MCF 10A (cell line): Measurements from ENCODE around the gene RPS6KA1. TPM values are rescaled to one million over a fixed set of nuclear protein-coding genes. Genes with fewer than 3 reads are reported as not detected.
A peak's percentile ranks its signal among the peaks of the same experiment; 100 is the strongest.

Source experiments
- BruUV-seq: library from RNA; stranded (reverse); fragments of 400-500 nt; replicated peaks from 2 replicates; lab custom pipeline; 2021; lab: Mats Ljungman, UMichigan
- CTCF ChIA-PET: fragments of 300-600 bp; sonication (Branson Sonifier 250); formaldehyde crosslinking; extraction: SDS; loops from one replicate; lab custom pipeline; 2021; ENCODE audit warnings: antibody characterized with exemption, inconsistent platforms; lab: Yijun Ruan, JAX
- POLR2A ChIA-PET: fragments of 300-600, 350-650 bp; sonication (Branson Sonifier 250); formaldehyde crosslinking; extraction: SDS; loops from one replicate; lab custom pipeline; 2020; ENCODE audit warnings: antibody characterized with exemption, inconsistent platforms; lab: Yijun Ruan, JAX
- DNase-seq: peaks from one replicate; pipeline ENCODE4 v3.0.0-alpha.2; 2018; ENCODE audit not compliant: unreplicated experiment
- H3K27ac Mint-ChIP-seq: one replicate; pipeline ENCODE4 v1.8.0; 2022; ENCODE audit warnings: mild to moderate bottlenecking, low read depth, mixed read lengths; ENCODE audit not compliant: unreplicated experiment
- H3K27me3 Mint-ChIP-seq: one replicate; pipeline ENCODE4 v1.8.0; 2022; ENCODE audit warnings: mixed read lengths; ENCODE audit not compliant: insufficient read depth, unreplicated experiment
- H3K36me3 Mint-ChIP-seq: one replicate; pipeline ENCODE4 v1.8.0; 2022; ENCODE audit warnings: mild to moderate bottlenecking, moderate library complexity, mixed read lengths; ENCODE audit not compliant: insufficient read depth, unreplicated experiment
- H3K4me1 Mint-ChIP-seq: one replicate; pipeline ENCODE4 v1.8.0; 2022; ENCODE audit warnings: mixed read lengths; ENCODE audit not compliant: insufficient read depth, unreplicated experiment
- H3K4me3 Mint-ChIP-seq: one replicate; pipeline ENCODE4 v1.8.0; 2022; ENCODE audit warnings: mild to moderate bottlenecking, moderate library complexity, mixed read lengths; ENCODE audit not compliant: unreplicated experiment
- H3K9me3 Mint-ChIP-seq: one replicate; pipeline ENCODE4 v1.8.0; 2022; ENCODE audit warnings: mixed read lengths; ENCODE audit not compliant: unreplicated experiment
- CTCF ChIP-seq: fragments of 200-600 bp; IDR thresholded peaks from one replicate; pipeline ENCODE4 v1.8.0; 2022; ENCODE audit warnings: antibody characterized with exemption, mild to moderate bottlenecking; ENCODE audit not compliant: unreplicated experiment
- intact Hi-C: fragments of 100-400 bp; cut with micrococcal nuclease; formaldehyde crosslinking; loops from 2 replicates; pipeline ENCODE4 v1.14.1; 2022
- total RNA-seq: library from RNA; stranded (reverse); gene quantifications from 2 replicates; pipeline ENCODE4 v1.2.3, GENCODE V29; 2022

Gene RPS6KA1
- total RNA-seq, 1 experiment from 2014 or later = 43.9 TPM

GRCh38 chr1:26493267-26493666 is 36.3 kb upstream of the RPS6KA1 start:
- no peak for DNase-seq
- POLR2A ChIA-PET = no interaction called here
- intact Hi-C loops = no loop called here
- TF ChIP-seq CTCF = no peak
- BruUV-seq = no TSS peak
- Mint-ChIP-seq H3K4me1 (no peaks in the 10 kb centered on the region), H3K27ac (no peak overlapping the region), H3K4me3 (no peak overlapping the region), H3K36me3 (no peaks in the 10 kb centered on the region), H3K9me3 (no peaks in the 10 kb centered on the region), H3K27me3 (no peaks in the 10 kb centered on the region)
- CTCF ChIA-PET = no interaction called here

- H3K9me3 Mint-ChIP-seq = no peaks in the 10 kb centered on the region
- DNase-seq = no peak
- CTCF ChIA-PET = no interaction called here
- intact Hi-C loops = no loop called here
- POLR2A ChIA-PET = interaction anchor here (10.8 kb wide), 1 partner anchor 36 kb away, joined by 282 read pairs; the partner anchor contains the start of gene RPS6KA1
- no peak for TF ChIP-seq CTCF
- H3K4me3 Mint-ChIP-seq = no peak overlapping the region
- no peaks in the 10 kb centered on the region for H3K27me3 Mint-ChIP-seq
- H3K27ac Mint-ChIP-seq = no peak overlapping the region
- H3K4me1 Mint-ChIP-seq = no peaks in the 10 kb centered on the region
- peaks cover 3% of the 10 kb centered on the region for H3K36me3 Mint-ChIP-seq
- BruUV-seq = no TSS peak
These were observed 35.6 kb upstream of the RPS6KA1 start for GRCh38 chr1:26493938-26494337.

- TF ChIP-seq CTCF = no peak
- Mint-ChIP-seq H3K4me3 (no peak overlapping the region), H3K27me3 (no peaks in the 10 kb centered on the region), H3K4me1 (no peaks in the 10 kb centered on the region), H3K36me3 (peaks cover 7% of the 10 kb centered on the region), H3K9me3 (no peaks in the 10 kb centered on the region), H3K27ac (no peak overlapping the region)
- no TSS peak for BruUV-seq
- no peak for DNase-seq
- intact Hi-C loops = no loop called here
- ChIA-PET POLR2A (interaction anchor here (0.6 to 10.8 kb wide), 2 partner anchors 19 to 33 kb away, joined by 3 to 282 read pairs; partner anchors contain the start of gene RPS6KA1), CTCF (interaction anchor here (0.7 to 1.5 kb wide), 2 partner anchors 33 to 80 kb away, joined by 3 to 4 read pairs; no protein-coding TSS in a partner anchor)
These were observed 32.7 kb upstream of the RPS6KA1 start for GRCh38 chr1:26496861-26497260.

GRCh38 chr1:26498894-26499293 is 30.7 kb upstream of the RPS6KA1 start:
- CTCF ChIA-PET = interaction anchor here (0.6 to 4.0 kb wide), 4 partner anchors 18 to 44 kb away, joined by 3 to 75 read pairs (median 4); partner anchors contain the start of gene RPS6KA1
- no peaks in the 10 kb centered on the region for H3K27me3 Mint-ChIP-seq
- BruUV-seq = TSS peak; percentile 58

More at GRCh38 chr1:26498894-26499293, 30.7 kb upstream of the RPS6KA1 start:
- Mint-ChIP-seq H3K4me3 (no peak overlapping the region), H3K9me3 (no peaks in the 10 kb centered on the region), H3K4me1 (no peaks in the 10 kb centered on the region), H3K27ac (no peak overlapping the region), H3K36me3 (peaks cover 7% of the 10 kb centered on the region)
- no peak for DNase-seq
- POLR2A ChIA-PET = interaction anchor here (3.2 to 10.8 kb wide), 2 partner anchors 16 to 31 kb away, joined by 14 to 282 read pairs; partner anchors contain the start of gene RPS6KA1
- intact Hi-C loops = no loop called here
- no peak for TF ChIP-seq CTCF
